MM.1S (cell line): ENCODE data around the gene STXBP6.

ENCODE experiments used
- DNase-seq: peaks from one replicate; pipeline ENCODE4 v3.0.0-alpha.2; 2015
- H2AFZ ChIP-seq: fragments of 300-600 bp; sonication (generic); 2 replicates; pipeline ENCODE4 v1.6.0; 2016; ENCODE audit warnings: antibody characterized with exemption, low read length
- H3F3A ChIP-seq: fragments of 300-600 bp; sonication (generic); 2 replicates; pipeline ENCODE4 v1.6.1; 2016; ENCODE audit warnings: mild to moderate bottlenecking, antibody characterized with exemption, low read length, moderate library complexity, mixed read lengths; ENCODE audit not compliant: insufficient read depth
- H3K27ac ChIP-seq: fragments of 300-600 bp; sonication (generic); 2 replicates; pipeline ENCODE4 v1.5.1; 2016; ENCODE audit warnings: mild to moderate bottlenecking, low read length
- H3K27me3 ChIP-seq: fragments of 300-600 bp; sonication (generic); replicated peaks from 2 replicates; pipeline ENCODE4 v1.6.0; 2016; ENCODE audit warnings: low read length; ENCODE audit not compliant: insufficient read depth
- H3K36me3 ChIP-seq: fragments of 300-600 bp; sonication (generic); replicated peaks from 2 replicates; pipeline ENCODE4 v1.6.1; 2016; ENCODE audit warnings: mild to moderate bottlenecking, low read length, mixed read lengths; ENCODE audit not compliant: insufficient read depth
- H3K4me1 ChIP-seq: fragments of 300-600 bp; sonication (generic); 2 replicates; pipeline ENCODE4 v1.6.1; 2016; ENCODE audit warnings: low read length, mixed read lengths
- H3K4me2 ChIP-seq: fragments of 300-600 bp; sonication (generic); 2 replicates; pipeline ENCODE4 v1.6.0; 2016; ENCODE audit warnings: low read depth, low read length
- H3K4me3 ChIP-seq: fragments of 300-600 bp; sonication (generic); 2 replicates; pipeline ENCODE4 v1.5.1; 2016; ENCODE audit warnings: low read length, mixed read lengths
- H3K79me2 ChIP-seq: fragments of 300-600 bp; sonication (generic); 2 replicates; pipeline ENCODE4 v1.6.1; 2016; ENCODE audit warnings: mixed run types, low read length, mixed read lengths
- H3K9ac ChIP-seq: fragments of 300-600 bp; sonication (generic); 2 replicates; pipeline ENCODE4 v1.6.1; 2016; ENCODE audit warnings: low read length, mixed read lengths
- H3K9me2 ChIP-seq: fragments of 300-600 bp; sonication (generic); replicated peaks from 2 replicates; pipeline ENCODE4 v1.6.1; 2016; ENCODE audit warnings: mild to moderate bottlenecking, low read length, mixed read lengths; ENCODE audit not compliant: insufficient read depth
- H3K9me3 ChIP-seq: fragments of 300-600 bp; sonication (generic); replicated peaks from 2 replicates; pipeline ENCODE4 v1.6.1; 2016; ENCODE audit warnings: mild to moderate bottlenecking, low read length, mixed read lengths; ENCODE audit not compliant: insufficient read depth
- H4K20me1 ChIP-seq: fragments of 300-600 bp; sonication (generic); 2 replicates; pipeline ENCODE4 v1.6.1; 2016; ENCODE audit warnings: mild to moderate bottlenecking, low read length, moderate library complexity, mixed read lengths; ENCODE audit not compliant: insufficient read depth
- EZH2 ChIP-seq: fragments of 300-600 bp; sonication (generic); optimal IDR thresholded peaks from 2 replicates; pipeline ENCODE3; 2017; ENCODE audit warnings: low read depth, mild to moderate bottlenecking, antibody characterized with exemption, low read length, mixed read lengths
- EZH2phosphoT487 ChIP-seq: fragments of 300-600 bp; sonication (generic); IDR thresholded peaks from 2 replicates; pipeline ENCODE4 v1.6.1; 2018; ENCODE audit warnings: antibody characterized with exemption, low read length
- TF ChIP-seq, protein P1 (sequence below): fragments of 300-600 bp; sonication (generic); IDR thresholded peaks from 2 replicates; pipeline ENCODE4 v1.5.1; 2016; ENCODE audit warnings: antibody characterized with exemption, low read length, mixed read lengths

STXBP6 gene

DNA sequence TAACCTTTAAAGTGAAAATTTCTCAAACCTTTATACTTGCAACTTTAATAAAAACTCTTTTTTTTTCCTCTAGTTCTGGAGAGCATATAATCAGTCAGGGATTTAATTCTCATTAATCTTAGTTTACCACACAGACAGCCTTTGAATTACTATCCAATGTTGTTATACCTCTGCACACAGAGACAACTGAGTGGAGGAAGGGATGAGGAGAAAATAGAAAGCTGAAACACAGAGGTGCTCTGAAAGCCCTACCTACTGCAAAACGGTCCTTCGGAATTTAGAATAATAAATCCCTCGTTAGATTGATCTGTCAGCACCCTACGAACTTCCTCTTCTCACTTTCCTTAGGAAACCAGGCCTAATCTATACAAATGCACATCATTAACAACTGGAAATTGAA lies 122.1 kb downstream of the STXBP6 start:
- no peak for DNase-seq
- no peak overlapping the region for H3K9ac ChIP-seq
- no peaks in the 10 kb centered on the region for H3K9me2 ChIP-seq
- no peak overlapping the region for H2AFZ ChIP-seq
- TF ChIP-seq EZH2phosphoT487 = no peak
- TF ChIP-seq, protein P1, sequence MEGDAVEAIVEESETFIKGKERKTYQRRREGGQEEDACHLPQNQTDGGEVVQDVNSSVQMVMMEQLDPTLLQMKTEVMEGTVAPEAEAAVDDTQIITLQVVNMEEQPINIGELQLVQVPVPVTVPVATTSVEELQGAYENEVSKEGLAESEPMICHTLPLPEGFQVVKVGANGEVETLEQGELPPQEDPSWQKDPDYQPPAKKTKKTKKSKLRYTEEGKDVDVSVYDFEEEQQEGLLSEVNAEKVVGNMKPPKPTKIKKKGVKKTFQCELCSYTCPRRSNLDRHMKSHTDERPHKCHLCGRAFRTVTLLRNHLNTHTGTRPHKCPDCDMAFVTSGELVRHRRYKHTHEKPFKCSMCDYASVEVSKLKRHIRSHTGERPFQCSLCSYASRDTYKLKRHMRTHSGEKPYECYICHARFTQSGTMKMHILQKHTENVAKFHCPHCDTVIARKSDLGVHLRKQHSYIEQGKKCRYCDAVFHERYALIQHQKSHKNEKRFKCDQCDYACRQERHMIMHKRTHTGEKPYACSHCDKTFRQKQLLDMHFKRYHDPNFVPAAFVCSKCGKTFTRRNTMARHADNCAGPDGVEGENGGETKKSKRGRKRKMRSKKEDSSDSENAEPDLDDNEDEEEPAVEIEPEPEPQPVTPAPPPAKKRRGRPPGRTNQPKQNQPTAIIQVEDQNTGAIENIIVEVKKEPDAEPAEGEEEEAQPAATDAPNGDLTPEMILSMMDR = no peak
- TF ChIP-seq EZH2 = no peak
- H3K4me3 ChIP-seq = no peak overlapping the region
- H4K20me1 ChIP-seq = no peaks in the 10 kb centered on the region
- H3K27me3 ChIP-seq = no peaks in the 10 kb centered on the region
- no peaks in the 10 kb centered on the region for H3K36me3 ChIP-seq
- no peaks in the 10 kb centered on the region for H3K79me2 ChIP-seq
- H3K9me3 ChIP-seq = no peaks in the 10 kb centered on the region
- no peak overlapping the region for H3K4me2 ChIP-seq
- H3F3A ChIP-seq = no peaks in the 10 kb centered on the region
- no peak overlapping the region for H3K27ac ChIP-seq
- H3K4me1 ChIP-seq = no peaks in the 10 kb centered on the region

GRCh38 chr14:24925771-24926374 lies 124.1 kb downstream of the STXBP6 start:
- Histone ChIP-seq H3K36me3 (no peaks in the 10 kb centered on the region), H3K4me1 (no peaks in the 10 kb centered on the region), H3F3A (no peaks in the 10 kb centered on the region), H2AFZ (no peak overlapping the region), H3K27ac (no peak overlapping the region), H3K27me3 (no peaks in the 10 kb centered on the region), H3K4me3 (no peak overlapping the region), H3K79me2 (no peaks in the 10 kb centered on the region), H3K4me2 (no peak overlapping the region), H4K20me1 (no peaks in the 10 kb centered on the region), H3K9me2 (no peaks in the 10 kb centered on the region), H3K9ac (no peak overlapping the region), H3K9me3 (no peaks in the 10 kb centered on the region)
- TF ChIP-seq EZH2 = no peak
- TF ChIP-seq, protein P1 = no peak
- TF ChIP-seq EZH2phosphoT487 = no peak
- DNase-seq = no peak

DNA sequence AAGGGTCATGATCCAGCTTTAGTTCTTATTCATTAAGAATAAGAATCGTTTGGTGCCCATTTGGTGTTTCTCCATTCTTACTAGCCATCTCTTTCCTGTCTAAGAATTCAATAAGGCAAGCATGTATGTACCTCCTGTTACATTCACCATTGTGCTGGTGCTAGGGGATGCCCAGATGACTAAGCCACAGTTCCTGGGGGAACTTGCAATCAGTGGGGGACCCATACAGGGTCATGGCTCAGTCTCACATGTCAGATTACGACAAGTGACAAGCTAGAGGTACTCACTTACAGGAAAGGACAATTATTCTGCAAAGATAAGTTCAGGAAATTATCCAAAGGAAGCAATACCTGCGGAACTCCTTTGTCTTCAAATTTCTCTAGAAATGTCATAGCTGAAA lies 125.4 kb downstream of the STXBP6 start:
- no peak overlapping the region for H3K4me2 ChIP-seq

More for the DNA sequence above, 125.4 kb downstream of the STXBP6 start:
- Histone ChIP-seq H3K27me3 (no peaks in the 10 kb centered on the region), H3K9me3 (no peaks in the 10 kb centered on the region), H4K20me1 (no peaks in the 10 kb centered on the region), H3K27ac (no peak overlapping the region), H3K79me2 (no peaks in the 10 kb centered on the region), H3K36me3 (no peaks in the 10 kb centered on the region), H3K4me3 (no peak overlapping the region), H3K9me2 (no peaks in the 10 kb centered on the region), H3K9ac (no peak overlapping the region), H2AFZ (no peak overlapping the region), H3K4me1 (no peaks in the 10 kb centered on the region), H3F3A (no peaks in the 10 kb centered on the region)
- TF ChIP-seq, protein P1 = no peak
- no peak for TF ChIP-seq EZH2phosphoT487
- TF ChIP-seq EZH2 = no peak
- DNase-seq = no peak
